IMR-90 (cell line): ENCODE data around the gene ARMH4.

Experiments used
- MXI1 ChIP-seq: IDR thresholded peaks from 2 replicates; pipeline ENCODE4 v1.6.1; 2012; ENCODE audit warnings: low read depth, mild to moderate bottlenecking, low read length, moderate library complexity, borderline replicate concordance
- POLR2A ChIP-seq: IDR thresholded peaks from 2 replicates; pipeline ENCODE4 v1.6.1; 2012; ENCODE audit warnings: mild to moderate bottlenecking, low read depth, low read length
- RFX5 ChIP-seq: IDR thresholded peaks from 2 replicates; pipeline ENCODE4 v1.8.0; 2012; ENCODE audit warnings: low read depth, mild to moderate bottlenecking, low read length, moderate library complexity
- TF ChIP-seq, protein P1 (sequence below): conservative IDR thresholded peaks from 2 replicates; pipeline ENCODE4 v1.5.1; 2012; ENCODE audit warnings: mild to moderate bottlenecking, low read depth, low read length, improper control_type of control experiment

DNA sequence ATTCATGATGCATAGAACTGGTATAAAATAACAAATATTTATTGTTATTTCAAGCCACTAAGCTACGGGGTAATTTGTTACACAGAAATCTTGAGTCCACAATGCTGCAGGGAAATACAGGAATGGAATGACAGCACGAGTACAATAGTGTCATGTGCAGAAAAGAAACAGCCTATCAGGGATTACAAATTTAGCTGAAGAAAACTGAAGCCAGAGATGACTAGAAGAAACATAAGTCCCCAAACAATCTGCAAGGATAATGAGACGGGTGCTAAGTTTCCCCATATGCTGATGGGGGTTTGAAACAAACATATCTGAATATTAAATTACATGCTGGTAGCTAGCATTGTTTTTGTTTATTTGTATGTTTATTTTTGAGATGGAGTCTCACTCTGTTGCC, 8.9 kb downstream of the ARMH4 start:
- TF ChIP-seq, protein P1, sequence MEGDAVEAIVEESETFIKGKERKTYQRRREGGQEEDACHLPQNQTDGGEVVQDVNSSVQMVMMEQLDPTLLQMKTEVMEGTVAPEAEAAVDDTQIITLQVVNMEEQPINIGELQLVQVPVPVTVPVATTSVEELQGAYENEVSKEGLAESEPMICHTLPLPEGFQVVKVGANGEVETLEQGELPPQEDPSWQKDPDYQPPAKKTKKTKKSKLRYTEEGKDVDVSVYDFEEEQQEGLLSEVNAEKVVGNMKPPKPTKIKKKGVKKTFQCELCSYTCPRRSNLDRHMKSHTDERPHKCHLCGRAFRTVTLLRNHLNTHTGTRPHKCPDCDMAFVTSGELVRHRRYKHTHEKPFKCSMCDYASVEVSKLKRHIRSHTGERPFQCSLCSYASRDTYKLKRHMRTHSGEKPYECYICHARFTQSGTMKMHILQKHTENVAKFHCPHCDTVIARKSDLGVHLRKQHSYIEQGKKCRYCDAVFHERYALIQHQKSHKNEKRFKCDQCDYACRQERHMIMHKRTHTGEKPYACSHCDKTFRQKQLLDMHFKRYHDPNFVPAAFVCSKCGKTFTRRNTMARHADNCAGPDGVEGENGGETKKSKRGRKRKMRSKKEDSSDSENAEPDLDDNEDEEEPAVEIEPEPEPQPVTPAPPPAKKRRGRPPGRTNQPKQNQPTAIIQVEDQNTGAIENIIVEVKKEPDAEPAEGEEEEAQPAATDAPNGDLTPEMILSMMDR, result no peak
- TF ChIP-seq RFX5 (no peak), MXI1 (no peak), POLR2A (no peak)
